Tibial artery (tissue), 4 donors: ENCODE results near the gene C1QTNF6.

Experiments used
- DNase-seq, 2 donors: peaks; one replicate each; pipeline ENCODE4 v3.0.0-alpha.2; 2019
- H3K27ac ChIP-seq, 2 donors: fragments of 200-600 bp; sonication (generic) in 1 of 2; 1 replicate in 1 of 2; 2 replicates in 1 of 2; pipeline ENCODE4 v1.5.1; 2018 to 2019; ENCODE audit warnings: mild to moderate bottlenecking in 1 of 2
- H3K27me3 ChIP-seq, 2 donors: fragments of 200-600 bp; sonication (generic) in 1 of 2; one replicate each; pipeline versions ENCODE4 v1.5.1 to v1.6.0; 2016 to 2019
- H3K36me3 ChIP-seq, 3 donors: fragments of 200-600 bp; sonication (generic) in 2 of 3; one replicate each; pipeline ENCODE4 v1.5.1; 2016 to 2019; ENCODE audit warnings: mild to moderate bottlenecking in 2 of 3
- H3K4me1 ChIP-seq, 4 donors: fragments of 200-600 bp; sonication (generic) in 2 of 4; 1 replicate in 3 of 4; 2 replicates in 1 of 4; pipeline ENCODE4 v1.5.1; 2016 to 2019
- H3K4me3 ChIP-seq, 2 donors: fragments of 200-600 bp; sonication (generic) in 1 of 2; 1 replicate in 1 of 2; 2 replicates in 1 of 2; pipeline ENCODE4 v1.5.1; 2018 to 2019; ENCODE audit warnings: mild to moderate bottlenecking in 2 of 2
- H3K9me3 ChIP-seq, 3 donors: fragments of 200-600 bp; sonication (generic) in 1 of 3; one replicate each; pipeline ENCODE4 v1.5.1; 2016 to 2019
- CTCF ChIP-seq, 2 experiments: fragments of 200-600 bp in 1 of 2; fragments of 450-650 bp in 1 of 2; IDR thresholded peaks; one replicate each; pipeline ENCODE4 v1.5.1; 2017 to 2019; ENCODE audit warnings: antibody characterized with exemption in 2 of 2, mild to moderate bottlenecking in 1 of 2, moderate library complexity in 1 of 2
- intact Hi-C: fragments of 100-400 bp; cut with DNase I; formaldehyde crosslinking; loops from one replicate; pipeline ENCODE4 v1.15.0; 2023; ENCODE audit warnings: low total_unique reads

The C1QTNF6 gene

GRCh38 chr22:37193629-37194191 is 5.7 kb upstream of the C1QTNF6 start:
- Histone ChIP-seq H3K36me3 (no peaks in the 10 kb centered on the region), H3K4me1 (peaks cover 7 to 29% (median 23%) of the 10 kb centered on the region in 4 donors), H3K4me3 (no peak overlapping the region), H3K27me3 (no peaks in the 10 kb centered on the region), H3K9me3 (no peaks in the 10 kb centered on the region), H3K27ac (no peak overlapping the region)
- intact Hi-C loops, result no loop called here
- no peak for TF ChIP-seq CTCF (IDR thresholded peaks at IDR 0.05)
- peak in 1 of 2 donors; percentile 12 for DNase-seq

DNA sequence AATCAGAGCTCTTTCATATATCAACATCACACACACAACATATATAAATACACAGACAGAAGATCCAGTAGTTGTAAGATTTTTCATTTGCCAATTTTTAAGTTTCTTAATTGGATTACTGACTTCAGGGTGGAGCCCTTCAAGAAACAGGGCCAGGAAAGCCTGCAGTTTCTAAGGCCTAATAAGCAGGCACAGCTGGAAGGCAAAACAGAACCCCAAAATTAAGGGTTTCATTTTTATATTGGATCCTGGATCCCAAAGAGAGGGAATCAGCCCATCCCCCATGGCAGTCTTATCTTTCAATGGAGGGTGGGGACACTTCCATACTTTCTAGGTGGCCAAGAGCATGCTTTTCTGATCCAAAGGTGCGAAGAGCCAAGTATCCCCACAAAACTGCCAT is 4.7 kb upstream of the C1QTNF6 start:
- H3K4me1 ChIP-seq, result peaks cover under 1 to 29% (median 24%) of the 10 kb centered on the region in 4 donors
- no peak for TF ChIP-seq CTCF (IDR thresholded peaks at IDR 0.05)
- DNase-seq, result no peak
- no peak overlapping the region for H3K4me3 ChIP-seq
- H3K27me3 ChIP-seq, result no peaks in the 10 kb centered on the region
- intact Hi-C loops, result no loop called here
- no peak overlapping the region for H3K27ac ChIP-seq
- no peaks in the 10 kb centered on the region for H3K36me3 ChIP-seq
- H3K9me3 ChIP-seq, result no peaks in the 10 kb centered on the region

- peaks cover 0 to 29% (median 21%) of the 10 kb centered on the region in 4 donors for H3K4me1 ChIP-seq
- H3K27me3 ChIP-seq, result no peaks in the 10 kb centered on the region
- H3K9me3 ChIP-seq, result no peaks in the 10 kb centered on the region
- no peak for DNase-seq
- H3K27ac ChIP-seq, result no peak overlapping the region
- intact Hi-C loops, result no loop called here
- no peak for TF ChIP-seq CTCF (IDR thresholded peaks at IDR 0.05)
- H3K4me3 ChIP-seq, result no peak overlapping the region
- H3K36me3 ChIP-seq, result no peaks in the 10 kb centered on the region
Observed at GRCh38 chr22:37192204-37192603, 4.2 kb upstream of the C1QTNF6 start.

DNA sequence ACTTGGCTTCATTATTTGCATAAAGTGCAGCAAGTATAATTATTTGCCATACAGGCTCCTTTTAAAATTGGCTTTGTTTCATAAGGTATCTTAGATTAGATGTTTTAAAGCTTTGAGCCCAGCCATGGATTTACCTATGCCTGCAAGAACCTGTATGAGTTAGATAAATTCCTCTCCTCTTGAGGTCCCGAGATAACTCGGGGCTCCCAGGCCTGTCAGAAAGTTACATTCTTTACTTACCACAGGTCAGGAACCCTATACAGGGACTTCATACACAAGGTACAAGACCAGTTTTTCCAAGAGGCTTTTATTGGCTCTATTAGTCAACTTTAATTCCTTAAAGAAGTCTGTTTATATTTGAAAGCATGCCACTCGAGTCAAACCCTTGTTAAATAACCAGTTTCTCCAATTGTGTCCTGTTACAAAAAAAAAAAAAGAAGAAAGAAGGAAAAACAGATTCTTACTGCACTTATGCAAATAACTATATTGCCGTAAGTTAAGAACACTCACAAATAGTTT is 2.3 kb upstream of the C1QTNF6 start:
- H3K9me3 ChIP-seq, result no peaks in the 10 kb centered on the region
- H3K27me3 ChIP-seq, result peaks cover 0 to 2% of the 10 kb centered on the region in 2 donors
- no peak for DNase-seq
- H3K4me3 ChIP-seq, result no peak overlapping the region
- peaks cover 0 to 29% (median 10%) of the 10 kb centered on the region in 4 donors for H3K4me1 ChIP-seq
- intact Hi-C loops, result no loop called here
- no peak overlapping the region for H3K27ac ChIP-seq
- no peaks in the 10 kb centered on the region for H3K36me3 ChIP-seq
- no peak for TF ChIP-seq CTCF (IDR thresholded peaks at IDR 0.05)

DNA sequence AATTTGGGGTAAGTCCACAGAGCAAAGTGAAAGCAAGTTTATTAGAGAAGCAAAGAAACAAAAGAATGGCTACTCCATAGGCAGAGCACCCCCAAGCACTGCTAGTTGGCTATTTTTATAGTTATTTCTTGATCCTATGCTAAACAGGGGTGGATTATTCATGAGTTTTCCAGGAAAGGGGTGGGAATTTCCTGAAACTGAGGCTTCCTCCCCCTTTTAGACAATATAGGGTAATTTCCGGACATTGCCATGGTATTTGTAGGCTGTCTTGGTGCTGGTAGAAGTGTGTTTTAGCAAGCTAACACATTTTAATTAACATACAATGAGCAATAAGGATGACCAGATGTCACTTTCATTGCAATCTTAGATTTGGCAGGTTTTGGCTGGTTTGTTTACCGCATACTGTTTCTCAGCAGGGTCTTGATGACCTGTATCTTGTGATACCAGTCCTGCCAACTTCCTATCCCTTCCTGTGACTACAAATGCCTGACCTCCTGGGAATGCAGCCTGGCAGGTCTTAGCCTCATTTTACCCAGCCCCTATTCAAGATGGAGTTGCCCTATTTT is 937 bp upstream of the C1QTNF6 start:
- Histone ChIP-seq H3K27me3 (peaks cover 0 to 9% of the 10 kb centered on the region in 2 donors), H3K9me3 (no peaks in the 10 kb centered on the region), H3K4me1 (peaks cover 0 to 29% (median 10%) of the 10 kb centered on the region in 4 donors), H3K27ac (peak overlapping the region; percentile 55 to 69), H3K36me3 (no peaks in the 10 kb centered on the region), H3K4me3 (no peak overlapping the region)
- no peak for TF ChIP-seq CTCF (IDR thresholded peaks at IDR 0.05)
- intact Hi-C loops, result no loop called here
- DNase-seq, result no peak
